Common myeloid progenitor, CD34-positive (primary cell): ENCODE results near the gene CD4.

ENCODE experiments used
- CTCF ChIA-PET: fragments of 350-600 bp; sonication (Branson Sonifier 250); formaldehyde crosslinking; loops from one replicate; lab custom pipeline; 2021; ENCODE audit warnings: antibody characterized with exemption; lab: Charles Lee
- POLR2A ChIA-PET: fragments of 350-600 bp; sonication (Branson Sonifier 250); formaldehyde crosslinking; loops from one replicate; lab custom pipeline; 2021; ENCODE audit warnings: antibody characterized with exemption; lab: Charles Lee
- DNase-seq, 3 donors: peaks; one replicate each; pipeline versions ENCODE4 v3.0.0 to v3.0.0-alpha.2; 2013
- H3K27ac ChIP-seq, 2 experiments: 1 replicate in 1 of 2; 2 replicates in 1 of 2; pipeline ENCODE4 v1.7.0; 2013; ENCODE audit warnings: inconsistent platforms in 2 of 2, low read length in 2 of 2, mild to moderate bottlenecking in 2 of 2, low read depth in 1 of 2, moderate library complexity in 1 of 2; ENCODE audit not compliant: severe bottlenecking in 2 of 2, insufficient read depth in 1 of 2, poor library complexity in 1 of 2
- H3K27me3 ChIP-seq, 5 experiments: replicated peaks in 2 of 5; 1 replicate in 3 of 5; 2 replicates in 2 of 5; pipeline versions ENCODE4 v1.6.1 to v1.7.0; 2013; ENCODE audit warnings: low read length in 4 of 5, mild to moderate bottlenecking in 2 of 5, moderate library complexity in 2 of 5, inconsistent platforms in 1 of 5; ENCODE audit not compliant: insufficient read depth in 5 of 5, control insufficient read depth in 4 of 5
- H3K36me3 ChIP-seq, 4 experiments: 1 replicate in 2 of 4; 2 replicates in 2 of 4; pipeline versions ENCODE4 v1.6.1 to v1.7.0; 2013; ENCODE audit warnings: low read length in 3 of 4, control low read depth in 1 of 4, mild to moderate bottlenecking in 1 of 4; ENCODE audit not compliant: control insufficient read depth in 4 of 4, insufficient read depth in 4 of 4
- H3K4me1 ChIP-seq, 4 experiments: 1 replicate in 3 of 4; 2 replicates in 1 of 4; pipeline versions ENCODE4 v1.6.1 to v1.7.1; 2013; ENCODE audit warnings: low read length in 3 of 4, mild to moderate bottlenecking in 3 of 4, control low read depth in 1 of 4, inconsistent platforms in 1 of 4, moderate library complexity in 1 of 4; ENCODE audit not compliant: control insufficient read depth in 4 of 4, insufficient read depth in 4 of 4; ENCODE audit errors: control extremely low read depth in 1 of 4
- H3K4me3 ChIP-seq, 7 experiments: 1 replicate in 4 of 7; 2 replicates in 3 of 7; pipeline versions ENCODE4 v1.5.1 to v1.7.0; 2013; ENCODE audit warnings: mild to moderate bottlenecking in 7 of 7, low read length in 6 of 7, moderate library complexity in 6 of 7, inconsistent platforms in 2 of 7, low read depth in 2 of 7, control low read depth in 1 of 7; ENCODE audit not compliant: insufficient read depth in 4 of 7, control insufficient read depth in 1 of 7; ENCODE audit errors: extremely low read depth in 1 of 7
- H3K9me3 ChIP-seq, 5 experiments: 1 replicate in 4 of 5; 2 replicates in 1 of 5; pipeline versions ENCODE4 v1.6.1 to v1.7.1; 2013; ENCODE audit warnings: low read length in 4 of 5, mild to moderate bottlenecking in 2 of 5, inconsistent platforms in 1 of 5, low read depth in 1 of 5, moderate library complexity in 1 of 5; ENCODE audit not compliant: control insufficient read depth in 4 of 5, insufficient read depth in 2 of 5; ENCODE audit errors: control extremely low read depth in 1 of 5
- WGBS: methylation state at CpG from one replicate; pipeline ENCODE4 v1.1.5; 2013; ENCODE audit not compliant: insufficient coverage; 5-methylcytosine and 5-hydroxymethylcytosine counted together

The CD4 gene

DNA sequence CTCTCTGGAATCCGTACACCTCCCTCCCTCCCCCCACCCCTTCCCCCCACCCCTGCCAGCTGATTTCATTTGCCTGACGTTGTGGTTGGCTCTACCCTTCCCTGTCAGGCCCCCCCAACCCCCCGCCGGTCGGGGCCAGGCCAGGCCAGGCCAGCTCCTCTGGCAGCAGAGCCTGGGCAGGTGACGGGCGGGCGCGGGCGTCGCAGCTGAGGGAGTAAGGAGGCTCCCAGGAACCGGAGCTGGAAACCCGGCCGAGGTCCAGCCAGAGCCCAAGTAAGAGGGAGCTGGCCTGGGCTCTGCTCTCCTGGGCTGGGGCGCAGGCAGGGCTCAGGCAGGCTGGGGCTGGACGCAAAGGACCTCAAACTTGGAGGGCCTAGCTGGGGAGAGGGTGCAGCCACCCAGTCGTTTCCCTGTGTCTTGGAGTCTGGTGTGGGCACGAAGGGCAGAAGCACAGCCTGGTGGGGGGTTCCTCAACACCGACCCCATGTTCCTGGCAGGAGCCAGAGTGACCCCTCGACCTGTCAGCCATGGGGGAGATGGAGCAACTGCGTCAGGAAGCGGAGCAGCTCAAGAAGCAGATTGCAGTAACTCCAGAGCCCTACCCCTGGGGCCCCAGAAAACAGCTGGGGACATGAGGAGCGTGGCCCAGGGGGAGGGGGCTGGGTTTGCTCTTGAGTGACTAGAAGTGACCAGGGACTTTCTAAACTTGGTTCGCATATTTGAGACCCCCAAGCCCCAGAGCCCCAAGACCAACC is 51.6 kb downstream of the CD4 start, which contains the start of gene GNB3:
Gene GNB3, plus strand, starts transcription at position 165 of the 755 bp plus-strand sequence. Its CDS starts 363 bp downstream, at position 528.
- Histone ChIP-seq H3K36me3 (peaks cover 4 to 63% (median 14%) of the 10 kb centered on the region in 4 experiments), H3K4me3 (no peak within 1 kb of the TSS), H3K4me1 (no peaks in the 10 kb centered on the region), H3K9me3 (no peaks in the 10 kb centered on the region), H3K27me3 (no peaks in the 10 kb centered on the region), H3K27ac (no peak within 1 kb of the TSS)
- POLR2A ChIA-PET: no interaction called here
- no peak for DNase-seq
- WGBS: 95% methylated on average over 17 of the region's 24 CpGs
- CTCF ChIA-PET: interaction anchor here (0.7 to 2.3 kb wide), 5 partner anchors 10 to 217 kb away, joined by 3 to 6 read pairs (median 3); no protein-coding TSS in a partner anchor

DNA sequence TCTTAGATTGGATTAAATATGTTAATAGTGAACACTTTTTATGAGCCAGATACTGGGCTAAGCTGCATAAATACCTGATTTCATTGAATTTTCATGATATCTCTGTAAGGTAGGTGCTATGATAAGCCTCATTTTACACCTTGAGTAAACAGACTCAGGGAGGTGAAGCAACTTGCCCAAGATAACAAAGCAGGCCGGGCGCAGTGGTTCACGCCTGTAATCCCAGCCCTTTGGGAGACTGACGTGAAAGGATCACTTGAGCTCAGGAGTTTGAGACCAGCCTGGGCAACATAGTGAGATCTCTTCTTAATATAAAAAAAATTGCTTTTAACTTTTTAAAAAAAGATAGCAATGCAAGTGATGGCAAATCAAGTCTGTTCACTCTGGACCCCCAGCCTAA is 52.7 kb downstream of the CD4 start:
- H3K36me3 ChIP-seq: peaks cover 3 to 67% (median 22%) of the 10 kb centered on the region in 4 experiments
- H3K27ac ChIP-seq: no peak overlapping the region
- peaks cover 0 to 4% (median 0%) of the 10 kb centered on the region in 4 experiments for H3K4me1 ChIP-seq
- CTCF ChIA-PET: interaction anchor here (0.6 to 3.8 kb wide), 4 partner anchors 8 to 19 kb away, joined by 3 to 38 read pairs (median 6); no protein-coding TSS in a partner anchor
- no peaks in the 10 kb centered on the region for H3K9me3 ChIP-seq
- POLR2A ChIA-PET: no interaction called here
- no peak overlapping the region for H3K4me3 ChIP-seq
- no peak for DNase-seq
- no peaks in the 10 kb centered on the region for H3K27me3 ChIP-seq
- WGBS: 100% methylated on average over 4 of the region's 4 CpGs

DNA sequence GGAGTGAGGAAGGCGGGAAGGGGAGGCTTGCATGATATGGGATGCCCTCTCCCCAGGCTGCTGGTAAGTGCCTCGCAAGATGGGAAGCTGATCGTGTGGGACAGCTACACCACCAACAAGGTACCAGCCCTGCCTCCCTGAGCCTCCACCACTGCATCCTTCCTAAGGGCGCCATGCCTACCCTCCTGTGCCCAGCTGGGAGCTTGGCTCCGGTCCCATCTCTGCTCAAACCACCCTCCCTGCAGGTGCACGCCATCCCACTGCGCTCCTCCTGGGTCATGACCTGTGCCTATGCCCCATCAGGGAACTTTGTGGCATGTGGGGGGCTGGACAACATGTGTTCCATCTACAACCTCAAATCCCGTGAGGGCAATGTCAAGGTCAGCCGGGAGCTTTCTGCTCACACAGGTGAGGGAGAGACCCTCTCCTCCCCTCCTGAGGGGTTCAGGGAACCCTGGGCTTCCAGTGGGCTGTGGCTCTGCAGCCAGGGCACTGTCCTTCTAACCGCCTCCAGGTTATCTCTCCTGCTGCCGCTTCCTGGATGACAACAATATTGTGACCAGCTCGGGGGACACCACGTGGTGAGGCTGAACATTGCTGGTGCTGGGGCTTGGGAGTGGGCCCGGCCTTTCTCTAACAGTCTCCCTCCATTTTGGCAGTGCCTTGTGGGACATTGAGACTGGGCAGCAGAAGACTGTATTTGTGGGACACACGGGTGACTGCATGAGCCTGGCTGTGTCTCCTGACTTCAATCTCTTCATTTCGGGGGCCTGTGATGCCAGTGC is 54.0 kb downstream of the CD4 start:
- no peaks in the 10 kb centered on the region for H3K9me3 ChIP-seq
- peaks cover 2 to 61% (median 26%) of the 10 kb centered on the region in 4 experiments for H3K36me3 ChIP-seq
- DNase-seq: peak in 2 of 3 donors; percentile 15 to 18
- H3K27ac ChIP-seq: no peak overlapping the region
- ChIA-PET POLR2A (no interaction called here), CTCF (interaction anchor here (1.0 to 3.8 kb wide), 8 partner anchors 8 to 41 kb away, joined by 3 to 38 read pairs (median 4); partner anchors contain the start of gene USP5)
- H3K4me3 ChIP-seq: no peak overlapping the region
- WGBS: 92% methylated on average over 12 of the region's 16 CpGs
- H3K4me1 ChIP-seq: peaks cover 0 to 4% (median 0%) of the 10 kb centered on the region in 4 experiments
- no peaks in the 10 kb centered on the region for H3K27me3 ChIP-seq

GRCh38 chr12:6845395-6845794 is 56.1 kb downstream of the CD4 start:
- H3K27ac ChIP-seq: no peak overlapping the region
- ChIA-PET CTCF (interaction anchor here (1.4 to 3.8 kb wide), 2 partner anchors 11 to 83 kb away, joined by 3 to 38 read pairs; no protein-coding TSS in a partner anchor), POLR2A (no interaction called here)
- no peaks in the 10 kb centered on the region for H3K9me3 ChIP-seq
- peaks cover 2 to 16% (median 11%) of the 10 kb centered on the region in 4 experiments for H3K4me1 ChIP-seq
- 96% methylated on average over 17 of the region's 17 CpGs for WGBS
- no peak for DNase-seq
- H3K27me3 ChIP-seq: no peaks in the 10 kb centered on the region
- no peak overlapping the region for H3K4me3 ChIP-seq
- H3K36me3 ChIP-seq: peaks cover 5 to 56% (median 35%) of the 10 kb centered on the region in 4 experiments

DNA sequence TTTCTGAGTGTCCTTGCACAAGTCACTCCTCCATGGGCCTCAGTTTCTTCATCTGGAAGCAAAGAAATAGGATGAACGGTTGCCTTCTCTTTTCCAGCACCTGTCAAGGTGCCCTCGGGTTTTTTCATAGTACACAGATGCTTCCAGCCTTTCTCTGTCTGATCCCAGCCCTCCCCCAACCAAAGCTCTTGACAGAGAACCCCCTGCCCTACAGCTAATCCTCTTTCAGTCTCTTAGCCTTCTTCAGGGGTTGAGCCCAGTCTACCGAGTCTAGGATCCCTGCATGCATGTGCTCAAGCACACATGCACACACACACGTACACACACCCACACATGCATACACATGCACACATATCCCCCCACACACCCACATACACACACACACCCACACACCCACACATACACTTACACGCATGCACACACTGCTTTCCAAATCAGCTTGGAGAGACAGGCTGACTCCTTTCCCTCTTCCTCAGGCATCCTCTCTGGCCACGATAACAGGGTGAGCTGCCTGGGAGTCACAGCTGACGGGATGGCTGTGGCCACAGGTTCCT is 57.1 kb downstream of the CD4 start:
- Histone ChIP-seq H3K27ac (no peak overlapping the region), H3K9me3 (no peaks in the 10 kb centered on the region), H3K4me3 (no peak overlapping the region), H3K36me3 (peaks cover 5 to 56% (median 36%) of the 10 kb centered on the region in 4 experiments), H3K27me3 (no peaks in the 10 kb centered on the region), H3K4me1 (peaks cover 5 to 24% (median 21%) of the 10 kb centered on the region in 4 experiments)
- POLR2A ChIA-PET: no interaction called here
- 97% methylated on average over 5 of the region's 7 CpGs for WGBS
- CTCF ChIA-PET: interaction anchor here (0.6 to 4.3 kb wide), 3 partner anchors 12 to 57 kb away, joined by 3 to 39 read pairs (median 4); partner anchors contain the start of genes CD4 and P3H3
- DNase-seq: no peak

DNA sequence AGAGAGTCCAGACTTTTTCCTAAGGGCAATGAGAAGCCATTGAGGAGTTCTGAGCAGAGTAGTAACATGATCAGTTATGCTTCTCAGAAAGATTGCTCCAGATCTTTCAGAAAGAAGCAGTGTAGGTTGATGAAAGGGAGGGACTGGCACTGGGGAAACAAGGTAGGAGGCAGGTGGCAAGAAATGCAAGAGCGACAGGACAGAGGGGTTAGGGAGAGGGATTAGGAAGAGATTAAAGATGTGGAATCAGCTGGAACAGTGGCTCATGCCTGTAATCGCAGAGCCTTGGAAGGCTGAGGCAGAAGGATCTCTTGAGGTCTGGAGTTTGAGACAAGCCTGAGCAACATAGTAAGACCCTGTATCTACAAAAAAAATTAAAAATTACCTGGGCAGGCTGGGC is 58.3 kb downstream of the CD4 start:
- Histone ChIP-seq H3K36me3 (peaks cover 5 to 54% (median 35%) of the 10 kb centered on the region in 4 experiments), H3K4me1 (peaks cover 5 to 28% (median 22%) of the 10 kb centered on the region in 4 experiments), H3K27ac (no peak overlapping the region), H3K4me3 (no peak overlapping the region), H3K27me3 (no peaks in the 10 kb centered on the region), H3K9me3 (no peaks in the 10 kb centered on the region)
- POLR2A ChIA-PET: no interaction called here
- 91% methylated on average over 1 of the region's 2 CpGs for WGBS
- CTCF ChIA-PET: interaction anchor here (4.3 kb wide), 1 partner anchor 13 kb away, joined by 39 read pairs; no protein-coding TSS in a partner anchor
- no peak for DNase-seq
